Stromal cell of bone marrow (primary cell): ENCODE data around the gene EPHB3.

Source experiments
- DNase-seq: peaks from one replicate; pipeline ENCODE4 v3.0.0-alpha.2; 2012; ENCODE audit warnings: low read depth

The EPHB3 gene

GRCh38 chr3:184561061-184561912 is at the start of gene EPHB3:
TSS of gene EPHB3 (plus strand) at chr3:184561785. CDS start at chr3:184562236, 451 bp downstream.
- peak; percentile 98 for DNase-seq

GRCh38 chr3:184512621-184513020 is 49.0 kb upstream of the EPHB3 start:
- DNase-seq: no peak

GRCh38 chr3:184513276-184514170 is 48.1 kb upstream of the EPHB3 start:
- DNase-seq: peak; percentile 61

- DNase-seq: no peak
Measured at GRCh38 chr3:184514171-184514490, 47.5 kb upstream of the EPHB3 start.

GRCh38 chr3:184523825-184524615 is 37.6 kb upstream of the EPHB3 start:
- DNase-seq: peak; percentile 84

- peak; percentile 11 for DNase-seq
Measured at GRCh38 chr3:184524981-184525336, 36.6 kb upstream of the EPHB3 start.

- DNase-seq: no peak
Measured at GRCh38 chr3:184525337-184526087, 36.1 kb upstream of the EPHB3 start.

- DNase-seq: no peak
Measured at GRCh38 chr3:184526088-184526433, 35.5 kb upstream of the EPHB3 start.

GRCh38 chr3:184531626-184532280 is 29.8 kb upstream of the EPHB3 start:
- no peak for DNase-seq

GRCh38 chr3:184532940-184533732 is 28.4 kb upstream of the EPHB3 start:
- DNase-seq: no peak

- no peak for DNase-seq
Measured at GRCh38 chr3:184537885-184538665, 23.5 kb upstream of the EPHB3 start.

- no peak for DNase-seq
Measured at GRCh38 chr3:184538666-184539431, 22.7 kb upstream of the EPHB3 start.

- no peak for DNase-seq
Measured at GRCh38 chr3:184539801-184540435, 21.7 kb upstream of the EPHB3 start.

GRCh38 chr3:184540777-184541681 is 20.6 kb upstream of the EPHB3 start:
- DNase-seq: no peak

GRCh38 chr3:184541886-184542562 is 19.6 kb upstream of the EPHB3 start:
- no peak for DNase-seq

- DNase-seq: no peak
Measured at GRCh38 chr3:184542577-184542976, 19.0 kb upstream of the EPHB3 start.

- no peak for DNase-seq
Measured at GRCh38 chr3:184543256-184543655, 18.3 kb upstream of the EPHB3 start.
